Measurements from ENCODE around the gene CALCOCO1. TPM values are rescaled to one million over a fixed set of nuclear protein-coding genes. Genes with fewer than 3 reads are reported as not detected.

CALCOCO1 gene
- total and polyA plus RNA-seq, 2 of the 13 experiments (the other 11 are each of a cell fraction or from before 2014, with no cell fraction given) = 7.7 to 47.7 TPM

- Histone ChIP-seq H2AFZ (ENCODE audit: low read length) (peak overlapping the region; percentile 6), H3K9me3 (ENCODE audit: low read length) (no peaks in the 10 kb centered on the region), H3K27me3 (ENCODE audit: control insufficient read depth in 1 of 2, insufficient read depth in 2 of 2, low read length in 2 of 2) (no peaks in the 10 kb centered on the region; a peak in 1 of 5 replicates), H4K20me1 (ENCODE audit: insufficient read depth, low read length) (no peaks in the 10 kb centered on the region), H3K4me3 (replicated peaks in 1 of 3; ENCODE audit: insufficient read depth in 1 of 3, low read depth in 2 of 3, low read length in 3 of 3) (peak overlapping the region; percentile 72 to 81 (median 76)), H3K27ac (ENCODE audit: extremely low read length, insufficient read depth, low read length) (no peak overlapping the region), H3K9ac (ENCODE audit: insufficient read depth, low read depth, low read length) (peak overlapping the region; percentile 66), H3K4me1 (ENCODE audit: insufficient read depth, low read length) (peaks cover 16% of the 10 kb centered on the region), H3K36me3 (replicated peaks in 1 of 2; ENCODE audit: control insufficient read depth in 1 of 2, insufficient read depth in 2 of 2, low read length in 2 of 2) (peaks cover 0 to 5% of the 10 kb centered on the region in 2 experiments; a peak in 1 of 5 replicates), H3K4me2 (ENCODE audit: low read depth, low read length) (peak overlapping the region; percentile 82), H3K79me2 (ENCODE audit: insufficient read depth, low read length) (no peaks in the 10 kb centered on the region)
- no peak for DNase-seq (ENCODE audit: low spot score)
- no peak; the same call in 2 of the 3 replicates for ATAC-seq
- CTCF ChIA-PET (ENCODE audit: low intra/inter-chr PET ratio, low total read pairs) = no interaction called here
- WGBS (ENCODE audit: low lambda C conversion rate) = 6% methylated on average over 12 of the region's 15 CpGs
- FAIRE-seq = no peak
- no peak for TF ChIP-seq SMAD9 (CRISPR knock-in tag; IDR thresholded peaks at IDR 0.05)
- TF ChIP-seq MYPOP (CRISPR knock-in tag; IDR thresholded peaks at IDR 0.05) = 0 out of 2 replicates have a peak, but pooled peaks have one; percentile 6
- TF ChIP-seq BORCS8-MEF2B (CRISPR knock-in tag; IDR thresholded peaks at IDR 0.05) = 0 out of 2 replicates have a peak, but pooled peaks have one; percentile 21
- no TSS peak for BruUV-seq (replicated peaks)
- POLR2A ChIA-PET = interaction anchor here (1.6 kb wide), 1 partner anchor 50 kb away, joined by 3 read pairs; no protein-coding TSS in a partner anchor
- intact Hi-C loops (cut with micrococcal nuclease; ENCODE audit: unreplicated experiment) = loop anchor here (2.0 kb wide), 1 partner anchor 20 kb away; no protein-coding TSS in a partner anchor
- in situ Hi-C loops (cut with HindIII; ENCODE audit: extremely low pct_ligation_motif_present, low pct_unique_long_range_greater_than_20kb) = no loop called here
Measured at GRCh38 chr12:53726946-53727309, 324 bp downstream of the CALCOCO1 start.

- Histone ChIP-seq H3K79me2 (ENCODE audit: insufficient read depth, low read length) (no peaks in the 10 kb centered on the region), H3K9ac (ENCODE audit: insufficient read depth, low read depth, low read length) (peak overlapping the region; percentile 66; the same call in 1 of the 2 replicates), H3K4me1 (ENCODE audit: insufficient read depth, low read length) (peaks cover 16% of the 10 kb centered on the region), H3K27ac (ENCODE audit: extremely low read length, insufficient read depth, low read length) (no peak overlapping the region), H3K4me2 (ENCODE audit: low read depth, low read length) (peak overlapping the region; percentile 82), H4K20me1 (ENCODE audit: insufficient read depth, low read length) (no peaks in the 10 kb centered on the region), H3K4me3 (replicated peaks in 1 of 3; ENCODE audit: insufficient read depth in 1 of 3, low read depth in 2 of 3, low read length in 3 of 3) (peak overlapping the region; percentile 72 to 81 (median 76)), H3K27me3 (ENCODE audit: control insufficient read depth in 1 of 2, insufficient read depth in 2 of 2, low read length in 2 of 2) (no peaks in the 10 kb centered on the region), H3K9me3 (ENCODE audit: low read length) (no peaks in the 10 kb centered on the region), H2AFZ (ENCODE audit: low read length) (no peak overlapping the region), H3K36me3 (replicated peaks in 1 of 2; ENCODE audit: control insufficient read depth in 1 of 2, insufficient read depth in 2 of 2, low read length in 2 of 2) (peaks cover 0 to 5% of the 10 kb centered on the region in 2 experiments; a peak in 2 of 5 replicates)
- intact Hi-C loops (cut with micrococcal nuclease; ENCODE audit: unreplicated experiment) = loop anchor here (2.0 kb wide), 1 partner anchor 20 kb away; no protein-coding TSS in a partner anchor
- ChIA-PET POLR2A (interaction anchor here (1.6 kb wide), 1 partner anchor 50 kb away, joined by 3 read pairs; no protein-coding TSS in a partner anchor), CTCF (ENCODE audit: low intra/inter-chr PET ratio, low total read pairs) (no interaction called here)
- peak; percentile 27; the same call in 2 of the 3 replicates for ATAC-seq
- TF ChIP-seq SAP130 (CRISPR knock-in tag; IDR thresholded peaks at IDR 0.05; ENCODE audit: low read depth) (peak; percentile 63; the same call in 1 of the 2 replicates), ZNF30 (CRISPR knock-in tag; IDR thresholded peaks at IDR 0.05) (no peak)
- TF ChIP-seq, protein P1, sequence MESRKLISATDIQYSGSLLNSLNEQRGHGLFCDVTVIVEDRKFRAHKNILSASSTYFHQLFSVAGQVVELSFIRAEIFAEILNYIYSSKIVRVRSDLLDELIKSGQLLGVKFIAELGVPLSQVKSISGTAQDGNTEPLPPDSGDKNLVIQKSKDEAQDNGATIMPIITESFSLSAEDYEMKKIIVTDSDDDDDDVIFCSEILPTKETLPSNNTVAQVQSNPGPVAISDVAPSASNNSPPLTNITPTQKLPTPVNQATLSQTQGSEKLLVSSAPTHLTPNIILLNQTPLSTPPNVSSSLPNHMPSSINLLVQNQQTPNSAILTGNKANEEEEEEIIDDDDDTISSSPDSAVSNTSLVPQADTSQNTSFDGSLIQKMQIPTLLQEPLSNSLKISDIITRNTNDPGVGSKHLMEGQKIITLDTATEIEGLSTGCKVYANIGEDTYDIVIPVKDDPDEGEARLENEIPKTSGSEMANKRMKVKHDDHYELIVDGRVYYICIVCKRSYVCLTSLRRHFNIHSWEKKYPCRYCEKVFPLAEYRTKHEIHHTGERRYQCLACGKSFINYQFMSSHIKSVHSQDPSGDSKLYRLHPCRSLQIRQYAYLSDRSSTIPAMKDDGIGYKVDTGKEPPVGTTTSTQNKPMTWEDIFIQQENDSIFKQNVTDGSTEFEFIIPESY (CRISPR knock-in tag; IDR thresholded peaks at IDR 0.05) = no peak
- TF ChIP-seq, protein P2, sequence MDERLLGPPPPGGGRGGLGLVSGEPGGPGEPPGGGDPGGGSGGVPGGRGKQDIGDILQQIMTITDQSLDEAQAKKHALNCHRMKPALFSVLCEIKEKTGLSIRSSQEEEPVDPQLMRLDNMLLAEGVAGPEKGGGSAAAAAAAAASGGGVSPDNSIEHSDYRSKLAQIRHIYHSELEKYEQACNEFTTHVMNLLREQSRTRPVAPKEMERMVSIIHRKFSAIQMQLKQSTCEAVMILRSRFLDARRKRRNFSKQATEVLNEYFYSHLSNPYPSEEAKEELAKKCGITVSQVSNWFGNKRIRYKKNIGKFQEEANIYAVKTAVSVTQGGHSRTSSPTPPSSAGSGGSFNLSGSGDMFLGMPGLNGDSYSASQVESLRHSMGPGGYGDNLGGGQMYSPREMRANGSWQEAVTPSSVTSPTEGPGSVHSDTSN (CRISPR knock-in tag; IDR thresholded peaks at IDR 0.05) = peak; percentile 75
- TF ChIP-seq, protein P3, sequence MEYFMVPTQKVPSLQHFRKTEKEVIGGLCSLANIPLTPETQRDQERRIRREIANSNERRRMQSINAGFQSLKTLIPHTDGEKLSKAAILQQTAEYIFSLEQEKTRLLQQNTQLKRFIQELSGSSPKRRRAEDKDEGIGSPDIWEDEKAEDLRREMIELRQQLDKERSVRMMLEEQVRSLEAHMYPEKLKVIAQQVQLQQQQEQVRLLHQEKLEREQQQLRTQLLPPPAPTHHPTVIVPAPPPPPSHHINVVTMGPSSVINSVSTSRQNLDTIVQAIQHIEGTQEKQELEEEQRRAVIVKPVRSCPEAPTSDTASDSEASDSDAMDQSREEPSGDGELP (IDR thresholded peaks at IDR 0.05; ENCODE audit: borderline replicate concordance, low read depth) = peak; percentile 48; the same call in 1 of the 2 replicates
- no peak for FAIRE-seq
- no TSS peak for BruUV-seq (replicated peaks)
- 3% methylated on average over 2 of the region's 2 CpGs for WGBS (ENCODE audit: low lambda C conversion rate)
- in situ Hi-C loops (cut with HindIII; ENCODE audit: extremely low pct_ligation_motif_present, low pct_unique_long_range_greater_than_20kb) = no loop called here
- peak; percentile 38 for DNase-seq (ENCODE audit: low spot score)
Measured at GRCh38 chr12:53726341-53726740, 911 bp downstream of the CALCOCO1 start.

All from HepG2 (cell line).